Measurements from ENCODE around the gene ELMO1. TPM values are rescaled to one million over a fixed set of nuclear protein-coding genes. Genes with fewer than 3 reads are reported as not detected.

Gene ELMO1
- total RNA-seq, 1 donor from 2014 or later, result 66.1 TPM

DNA sequence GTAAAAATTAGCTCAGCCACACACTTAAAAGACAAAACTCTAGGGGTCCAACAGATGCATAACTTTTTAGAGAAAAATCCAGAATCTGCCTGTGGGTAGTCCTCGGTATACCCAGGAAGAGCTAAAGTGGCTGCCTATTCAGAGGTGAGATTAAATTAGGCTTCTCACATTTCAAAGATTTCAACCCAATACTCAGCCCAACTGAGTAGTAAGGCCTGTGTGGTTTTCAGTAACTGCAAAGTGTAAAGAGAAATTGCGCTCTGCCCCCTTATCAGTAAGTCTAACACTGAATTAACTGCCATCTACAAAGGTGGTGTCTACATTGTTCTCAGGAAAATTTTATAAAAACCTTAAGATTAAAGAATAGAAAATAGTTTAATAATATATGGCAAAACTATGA, 88.2 kb downstream of the ELMO1 start:
- no peak overlapping the region for H3K4me3 Mint-ChIP-seq (ENCODE audit: low read depth)
- no peak for DNase-seq (ENCODE audit: low spot score, unreplicated experiment)
- no peaks in the 10 kb centered on the region for H3K27me3 Mint-ChIP-seq
- TF ChIP-seq, protein P1, sequence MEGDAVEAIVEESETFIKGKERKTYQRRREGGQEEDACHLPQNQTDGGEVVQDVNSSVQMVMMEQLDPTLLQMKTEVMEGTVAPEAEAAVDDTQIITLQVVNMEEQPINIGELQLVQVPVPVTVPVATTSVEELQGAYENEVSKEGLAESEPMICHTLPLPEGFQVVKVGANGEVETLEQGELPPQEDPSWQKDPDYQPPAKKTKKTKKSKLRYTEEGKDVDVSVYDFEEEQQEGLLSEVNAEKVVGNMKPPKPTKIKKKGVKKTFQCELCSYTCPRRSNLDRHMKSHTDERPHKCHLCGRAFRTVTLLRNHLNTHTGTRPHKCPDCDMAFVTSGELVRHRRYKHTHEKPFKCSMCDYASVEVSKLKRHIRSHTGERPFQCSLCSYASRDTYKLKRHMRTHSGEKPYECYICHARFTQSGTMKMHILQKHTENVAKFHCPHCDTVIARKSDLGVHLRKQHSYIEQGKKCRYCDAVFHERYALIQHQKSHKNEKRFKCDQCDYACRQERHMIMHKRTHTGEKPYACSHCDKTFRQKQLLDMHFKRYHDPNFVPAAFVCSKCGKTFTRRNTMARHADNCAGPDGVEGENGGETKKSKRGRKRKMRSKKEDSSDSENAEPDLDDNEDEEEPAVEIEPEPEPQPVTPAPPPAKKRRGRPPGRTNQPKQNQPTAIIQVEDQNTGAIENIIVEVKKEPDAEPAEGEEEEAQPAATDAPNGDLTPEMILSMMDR (IDR thresholded peaks at IDR 0.05; ENCODE audit: unreplicated experiment), result no peak
- peaks cover 39% of the 10 kb centered on the region for H3K4me1 Mint-ChIP-seq (ENCODE audit: low read depth)
- no peak overlapping the region for H3K27ac Mint-ChIP-seq
- peaks cover 12% of the 10 kb centered on the region for H3K36me3 Mint-ChIP-seq (ENCODE audit: insufficient read depth)
- H3K9me3 Mint-ChIP-seq (ENCODE audit: low read depth), result peaks cover 7% of the 10 kb centered on the region

DNA sequence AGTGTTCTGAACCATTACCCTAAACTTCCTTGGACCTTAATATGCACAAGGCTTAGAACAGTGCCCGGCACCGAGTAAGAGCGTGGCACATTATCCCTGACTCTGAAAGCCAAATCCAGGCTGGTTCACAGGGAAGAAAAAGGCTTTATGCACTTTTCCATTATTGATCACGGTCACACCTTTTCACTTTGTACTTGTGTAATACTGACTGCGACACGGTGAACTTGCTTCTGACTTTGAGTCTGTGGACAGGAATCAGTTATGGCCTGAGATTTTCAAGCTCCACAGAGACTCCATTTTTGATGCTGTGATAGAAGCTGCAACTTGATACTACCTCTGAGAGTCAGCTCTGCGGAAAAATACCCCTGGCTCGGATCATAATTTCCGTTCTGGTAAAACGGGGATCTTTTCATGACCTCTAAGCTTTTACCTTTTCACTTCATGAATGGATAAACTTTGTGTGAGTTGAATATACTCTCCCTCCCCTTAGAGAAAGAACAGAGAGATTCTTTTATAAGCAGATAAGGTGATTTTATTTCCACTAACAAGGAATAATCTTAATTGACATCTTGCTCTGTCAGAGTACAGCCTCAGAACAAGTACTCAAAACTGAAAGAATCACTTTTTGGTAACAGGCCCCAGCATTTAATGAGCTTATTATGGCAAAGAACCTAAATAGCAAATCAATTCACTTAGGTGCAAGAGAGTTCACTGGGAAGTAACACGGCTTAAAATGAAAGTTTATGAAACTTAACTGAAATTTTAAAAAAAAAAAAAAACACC, 88.8 kb downstream of the ELMO1 start:
- no peak for DNase-seq (ENCODE audit: low spot score, unreplicated experiment)
- TF ChIP-seq, protein P1 (IDR thresholded peaks at IDR 0.05; ENCODE audit: unreplicated experiment), result no peak
- peak overlapping the region; percentile 59 for H3K27ac Mint-ChIP-seq
- peaks cover 12% of the 10 kb centered on the region for H3K36me3 Mint-ChIP-seq (ENCODE audit: insufficient read depth)
- H3K27me3 Mint-ChIP-seq, result no peaks in the 10 kb centered on the region
- H3K4me1 Mint-ChIP-seq (ENCODE audit: low read depth), result peaks cover 45% of the 10 kb centered on the region
- H3K4me3 Mint-ChIP-seq (ENCODE audit: low read depth), result no peak overlapping the region
- H3K9me3 Mint-ChIP-seq (ENCODE audit: low read depth), result peaks cover 7% of the 10 kb centered on the region

DNA sequence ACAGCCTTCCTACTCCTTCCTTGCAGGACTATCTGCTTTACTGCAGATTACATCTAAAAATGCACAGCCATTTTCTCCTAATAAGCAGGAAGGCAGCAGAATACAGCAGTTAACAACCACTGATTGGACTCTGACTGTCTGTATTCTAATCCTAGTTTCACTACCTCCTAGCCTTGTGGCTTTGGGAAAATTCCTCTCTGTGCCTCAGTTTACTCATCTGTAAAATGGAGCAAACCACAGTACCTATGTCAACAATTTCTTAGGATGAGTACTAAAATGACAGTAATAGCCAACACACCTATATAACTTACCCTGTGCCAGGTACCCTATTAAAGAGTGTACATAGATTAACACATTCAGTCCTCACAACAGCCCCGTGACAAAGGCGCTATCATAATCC, 89.5 kb downstream of the ELMO1 start:
- TF ChIP-seq, protein P1 (IDR thresholded peaks at IDR 0.05; ENCODE audit: unreplicated experiment), result no peak
- no peak for DNase-seq (ENCODE audit: low spot score, unreplicated experiment)
- Mint-ChIP-seq H3K9me3 (ENCODE audit: low read depth) (peaks cover 7% of the 10 kb centered on the region), H3K27ac (peak overlapping the region; percentile 36), H3K27me3 (no peaks in the 10 kb centered on the region), H3K4me1 (ENCODE audit: low read depth) (peaks cover 52% of the 10 kb centered on the region), H3K36me3 (ENCODE audit: insufficient read depth) (peaks cover 14% of the 10 kb centered on the region), H3K4me3 (ENCODE audit: low read depth) (no peak overlapping the region)

DNA sequence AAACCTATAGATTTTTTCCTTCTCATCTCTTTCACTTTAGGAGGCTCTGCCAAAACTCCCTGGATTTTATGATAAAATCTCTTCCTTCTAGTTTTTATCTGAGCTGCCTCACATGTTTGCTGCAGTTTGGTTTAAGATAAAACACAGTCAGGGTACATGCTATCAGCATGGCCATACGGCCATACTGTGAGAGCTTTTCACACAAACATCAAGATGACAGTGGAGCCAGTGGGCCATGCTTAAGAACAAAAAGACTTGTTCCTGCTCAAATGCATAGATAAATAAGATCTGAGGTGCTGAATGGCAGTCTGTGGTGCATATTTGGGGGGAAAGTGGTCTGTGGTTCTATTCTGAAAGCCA, 91.0 kb downstream of the ELMO1 start:
- Mint-ChIP-seq H3K4me3 (ENCODE audit: low read depth) (no peak overlapping the region), H3K27ac (peak overlapping the region; percentile 73), H3K9me3 (ENCODE audit: low read depth) (peaks cover 8% of the 10 kb centered on the region), H3K4me1 (ENCODE audit: low read depth) (peaks cover 56% of the 10 kb centered on the region), H3K27me3 (no peaks in the 10 kb centered on the region), H3K36me3 (ENCODE audit: insufficient read depth) (peaks cover 12% of the 10 kb centered on the region)
- no peak for DNase-seq (ENCODE audit: low spot score, unreplicated experiment)
- TF ChIP-seq, protein P1 (IDR thresholded peaks at IDR 0.05; ENCODE audit: unreplicated experiment), result no peak

DNA sequence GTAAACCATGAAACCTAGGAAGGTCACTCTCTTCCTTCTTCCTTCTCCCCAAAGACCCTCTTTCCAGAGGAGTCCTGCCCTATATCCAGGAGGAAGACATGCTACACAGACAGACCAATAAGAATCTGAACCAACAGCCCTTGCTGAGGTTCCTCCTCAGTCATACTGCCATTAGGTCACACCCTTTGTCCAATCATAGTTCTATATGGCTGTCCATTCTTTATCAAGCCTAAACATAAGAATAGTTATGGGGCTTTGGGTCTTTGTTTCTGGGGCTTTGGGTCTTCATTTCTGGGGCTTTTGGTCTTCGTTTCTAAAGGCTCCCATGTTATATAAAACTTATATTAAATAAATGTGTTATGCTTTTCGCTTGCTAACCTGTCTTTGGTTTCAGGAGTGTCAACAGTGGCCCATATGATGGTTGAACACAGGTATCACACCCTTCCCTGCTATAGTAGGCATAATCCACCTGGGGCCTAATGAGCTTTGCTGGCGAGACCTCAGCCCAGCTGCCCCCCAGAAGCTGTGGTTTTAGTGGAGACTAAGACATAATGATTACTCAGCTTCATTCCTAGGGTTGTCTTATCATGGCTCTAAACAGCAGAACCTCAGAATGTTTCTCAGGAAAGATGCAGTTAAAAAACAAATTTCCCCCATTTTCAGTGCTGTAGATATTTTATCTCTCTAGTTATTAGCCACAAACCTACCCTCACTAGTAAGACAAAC, 91.6 kb downstream of the ELMO1 start:
- TF ChIP-seq, protein P1 (IDR thresholded peaks at IDR 0.05; ENCODE audit: unreplicated experiment), result no peak
- Mint-ChIP-seq H3K36me3 (ENCODE audit: insufficient read depth) (peaks cover 16% of the 10 kb centered on the region), H3K27ac (peak overlapping the region; percentile 73), H3K9me3 (ENCODE audit: low read depth) (peaks cover 8% of the 10 kb centered on the region), H3K4me1 (ENCODE audit: low read depth) (peaks cover 56% of the 10 kb centered on the region), H3K27me3 (no peaks in the 10 kb centered on the region), H3K4me3 (ENCODE audit: low read depth) (no peak overlapping the region)
- no peak for DNase-seq (ENCODE audit: low spot score, unreplicated experiment)
